ENCODE data around the gene GOLGA2.
A peak's percentile ranks its signal among the peaks of the same experiment; 100 is the strongest.

GOLGA2 gene

DNA sequence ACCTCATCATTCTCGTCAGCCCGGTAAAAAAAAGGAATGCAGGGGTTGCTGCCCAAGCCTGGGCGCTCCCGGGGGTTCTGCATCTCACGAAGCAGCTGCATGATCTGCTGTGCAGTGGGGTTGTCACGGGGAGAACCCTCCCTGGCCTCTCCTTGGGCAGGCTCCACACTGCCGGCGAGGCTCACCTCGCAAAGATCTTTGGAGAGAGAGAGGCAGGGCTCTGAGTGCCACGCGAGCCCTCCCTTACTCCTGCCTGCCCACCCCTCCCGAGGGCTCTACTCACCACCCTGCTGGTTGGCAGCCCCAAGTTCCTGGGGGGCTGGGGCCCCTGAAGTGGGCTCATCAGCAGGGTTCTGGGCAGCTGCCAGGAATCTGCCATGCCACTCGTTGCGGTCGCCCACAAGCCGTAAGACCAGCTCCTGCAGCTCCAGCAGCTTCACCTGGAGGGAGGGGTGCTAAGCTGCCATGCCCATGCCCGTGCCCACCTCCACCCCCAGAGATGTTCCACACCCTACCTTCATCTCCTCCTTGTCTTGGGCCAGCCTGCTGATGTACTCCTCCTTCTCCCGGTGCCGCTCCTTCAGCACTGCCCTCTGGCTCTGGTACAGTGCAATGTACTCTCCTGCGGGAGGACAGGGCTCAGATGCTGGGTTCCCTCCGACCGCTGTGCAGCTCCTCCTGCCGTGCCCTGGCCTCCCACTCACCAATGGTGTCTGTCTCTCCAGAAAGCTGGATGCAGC, 18.6 kb downstream of the GOLGA2 start:
- DNase-seq (ENCODE audit: low spot score): no peak

DNA sequence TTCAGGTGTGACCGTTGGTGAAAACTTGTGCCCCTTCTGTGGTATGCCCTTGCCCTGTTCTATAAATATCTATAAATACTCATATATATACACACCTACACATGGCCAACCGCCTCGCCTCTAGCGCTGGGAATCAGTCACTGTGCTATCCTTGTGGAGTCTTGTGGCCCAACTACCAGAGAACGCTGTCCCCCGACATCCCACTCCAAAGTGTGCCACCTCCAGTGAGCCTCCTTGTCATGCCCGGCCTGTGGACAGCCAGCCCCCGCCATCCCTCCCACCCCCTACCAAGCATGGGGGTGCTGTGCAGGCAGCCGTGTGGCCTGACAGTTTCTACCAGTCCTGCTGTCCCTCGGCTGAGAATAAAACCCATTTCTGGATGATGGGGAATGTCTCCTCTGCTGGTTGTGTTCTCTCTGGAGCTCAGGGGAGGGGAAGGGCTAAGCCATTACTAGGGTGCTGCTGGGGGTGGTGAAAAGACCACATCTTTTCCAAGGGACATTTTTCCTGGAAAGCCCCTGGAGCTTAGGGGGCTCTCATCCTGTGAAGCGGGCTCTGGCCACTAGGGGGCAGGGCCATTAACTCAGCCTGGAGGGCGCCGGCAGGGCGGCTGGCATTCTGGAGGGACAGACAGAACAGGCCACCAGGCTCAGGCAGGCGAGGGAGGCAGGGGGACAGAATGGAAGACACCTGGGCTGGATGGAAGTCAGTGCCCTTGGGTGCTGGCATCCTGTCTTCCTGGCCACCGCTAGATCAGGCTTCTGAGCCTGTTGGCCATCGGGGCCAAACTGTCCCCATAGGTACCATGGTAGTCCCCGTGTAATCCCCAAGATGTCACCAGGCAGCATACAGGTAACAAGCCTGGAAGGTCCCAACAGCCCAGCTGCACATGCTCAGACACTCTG, 20.7 kb downstream of the GOLGA2 start:
- DNase-seq (ENCODE audit: low spot score): peak; percentile 47

DNA sequence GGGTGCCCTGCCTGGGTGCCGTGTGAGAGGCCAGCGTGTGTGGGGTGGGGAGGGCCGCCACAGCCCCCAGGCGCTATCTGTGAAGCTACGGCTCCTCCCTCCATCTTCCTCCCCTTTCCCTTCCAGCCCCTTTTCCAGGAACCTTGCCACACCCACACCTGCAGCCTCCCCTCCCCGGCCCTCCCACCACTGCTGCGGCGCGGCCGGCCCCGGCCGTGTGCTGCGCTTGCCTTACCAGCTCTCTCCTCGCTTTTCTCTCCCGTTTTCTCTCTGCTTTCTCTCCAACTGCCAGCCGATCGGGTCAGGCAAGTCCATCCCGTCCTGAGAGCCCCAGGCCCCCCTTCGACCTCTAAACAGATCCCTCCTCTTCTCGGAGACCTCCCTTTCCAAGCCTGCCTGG, 21.4 kb downstream of the GOLGA2 start:
- DNase-seq (ENCODE audit: low spot score): no peak

DNA sequence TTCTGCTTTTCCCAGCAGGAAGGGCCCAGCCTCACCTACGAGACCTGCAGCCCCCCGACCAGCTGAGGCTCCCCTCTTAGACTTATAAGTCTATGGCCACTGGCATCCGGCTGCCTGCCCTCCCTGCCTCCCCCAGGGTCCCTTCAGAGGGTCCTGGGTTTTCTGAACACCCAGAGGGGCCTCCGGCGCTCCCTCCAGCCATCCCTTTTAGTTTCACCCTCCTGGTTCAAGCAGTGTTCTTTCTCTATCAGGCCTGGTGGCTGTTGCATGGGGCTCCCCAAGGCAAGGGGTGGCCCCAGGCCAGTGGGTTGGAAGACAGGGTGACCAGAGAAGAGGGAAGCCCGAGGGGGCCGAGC, 21.8 kb downstream of the GOLGA2 start:
- no peak for DNase-seq (ENCODE audit: low spot score)

DNA sequence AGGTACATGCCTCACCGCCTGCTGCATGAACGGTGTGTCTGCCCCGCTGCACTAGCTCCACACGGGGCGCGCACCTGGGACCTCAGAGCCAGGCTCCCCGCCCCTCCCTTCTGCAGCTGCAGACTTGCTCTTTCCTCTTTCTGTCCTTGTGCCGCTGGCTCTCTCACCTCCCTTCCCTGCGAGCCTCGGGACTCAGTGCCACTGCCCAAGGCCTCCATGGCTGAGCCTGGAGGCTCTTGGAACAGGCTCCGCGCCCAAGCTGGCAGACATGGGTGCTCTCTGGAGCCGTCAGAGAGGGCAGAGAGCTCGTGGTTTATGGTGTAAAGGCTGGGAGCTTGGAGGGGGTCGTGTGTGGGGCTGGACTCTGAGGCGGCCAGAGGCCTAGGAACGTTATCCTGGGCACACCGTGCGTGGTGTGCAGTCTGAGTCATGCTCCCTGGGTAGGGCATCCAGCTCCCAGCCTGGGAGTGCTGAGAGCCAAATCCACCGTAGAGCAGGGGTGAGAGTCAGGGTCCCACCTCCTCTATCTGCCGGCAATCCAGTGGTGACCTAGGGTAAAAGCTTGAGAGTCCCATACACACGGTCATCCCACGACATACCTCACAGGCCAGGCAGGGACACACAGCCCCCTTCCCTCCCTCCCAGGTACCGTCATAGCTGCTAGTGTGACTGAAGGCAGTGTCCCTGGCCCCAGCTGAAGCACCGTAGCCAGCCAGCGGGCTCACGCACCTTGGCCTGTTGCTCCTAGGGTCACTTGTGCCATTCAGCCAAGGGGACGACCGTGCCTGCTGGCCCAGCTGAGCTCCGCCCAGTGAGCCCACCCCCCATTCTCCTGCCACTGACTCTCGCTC, 22.4 kb downstream of the GOLGA2 start:
- no peak for DNase-seq (ENCODE audit: low spot score)

DNA sequence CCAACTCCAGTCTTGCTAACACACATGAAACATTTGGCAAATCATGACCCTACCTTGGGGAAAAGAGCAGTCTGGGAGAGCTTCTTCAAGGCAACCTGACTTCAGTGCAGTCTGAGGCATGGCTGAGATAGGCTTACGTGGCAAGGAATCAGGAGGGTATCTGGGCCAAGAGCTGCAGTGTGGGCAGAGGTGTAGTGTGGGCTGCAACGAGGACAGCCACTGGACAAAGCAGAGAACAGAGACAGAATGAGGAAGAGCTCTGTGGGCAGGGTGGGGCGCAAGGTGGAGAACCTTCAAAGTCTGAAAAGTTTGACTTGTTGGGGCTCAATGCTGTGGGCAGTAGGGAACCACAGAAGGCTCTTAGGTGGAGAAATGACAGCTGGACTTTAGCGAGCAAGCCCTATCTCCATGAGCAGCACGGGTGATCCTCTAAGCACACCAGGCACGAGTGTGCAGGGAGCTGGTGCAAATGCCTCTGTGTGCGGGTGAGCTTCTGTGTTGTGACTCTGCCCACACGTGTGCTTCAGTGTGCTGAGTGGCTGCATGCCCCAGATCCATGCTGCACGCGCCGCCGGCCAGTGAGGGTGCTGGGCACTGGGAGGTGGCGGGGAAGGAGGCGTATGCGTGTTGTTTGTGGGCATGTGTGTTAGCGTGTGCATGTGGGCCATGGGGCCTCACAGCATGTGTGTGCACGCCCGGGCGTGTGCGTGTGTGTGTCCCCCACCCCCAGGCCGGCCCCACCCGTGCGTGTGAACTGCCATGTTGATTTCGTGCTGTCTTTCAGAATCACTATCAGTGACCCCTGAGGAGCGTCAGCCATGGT, 23.3 kb downstream of the GOLGA2 start:
- DNase-seq (ENCODE audit: low spot score): no peak

DNA sequence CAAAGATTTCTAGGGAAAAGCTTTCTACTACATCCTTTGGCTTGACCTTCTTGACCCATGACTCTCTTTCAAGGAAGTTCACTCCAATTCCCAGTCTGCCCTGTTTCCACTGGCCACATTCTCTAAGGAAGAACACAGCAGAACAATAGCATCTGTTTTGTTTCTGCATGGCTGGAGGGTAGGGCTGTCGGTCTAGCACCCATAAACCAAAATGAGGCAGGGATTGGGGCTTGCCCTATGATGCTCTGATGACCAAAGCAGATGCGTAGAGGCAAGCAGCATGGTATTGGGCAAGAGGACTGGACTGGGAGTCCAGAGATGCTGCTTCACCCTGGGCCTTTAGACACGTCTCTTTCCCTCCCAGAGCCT, 24.1 kb downstream of the GOLGA2 start:
- no peak for DNase-seq (ENCODE audit: low spot score)

DNA sequence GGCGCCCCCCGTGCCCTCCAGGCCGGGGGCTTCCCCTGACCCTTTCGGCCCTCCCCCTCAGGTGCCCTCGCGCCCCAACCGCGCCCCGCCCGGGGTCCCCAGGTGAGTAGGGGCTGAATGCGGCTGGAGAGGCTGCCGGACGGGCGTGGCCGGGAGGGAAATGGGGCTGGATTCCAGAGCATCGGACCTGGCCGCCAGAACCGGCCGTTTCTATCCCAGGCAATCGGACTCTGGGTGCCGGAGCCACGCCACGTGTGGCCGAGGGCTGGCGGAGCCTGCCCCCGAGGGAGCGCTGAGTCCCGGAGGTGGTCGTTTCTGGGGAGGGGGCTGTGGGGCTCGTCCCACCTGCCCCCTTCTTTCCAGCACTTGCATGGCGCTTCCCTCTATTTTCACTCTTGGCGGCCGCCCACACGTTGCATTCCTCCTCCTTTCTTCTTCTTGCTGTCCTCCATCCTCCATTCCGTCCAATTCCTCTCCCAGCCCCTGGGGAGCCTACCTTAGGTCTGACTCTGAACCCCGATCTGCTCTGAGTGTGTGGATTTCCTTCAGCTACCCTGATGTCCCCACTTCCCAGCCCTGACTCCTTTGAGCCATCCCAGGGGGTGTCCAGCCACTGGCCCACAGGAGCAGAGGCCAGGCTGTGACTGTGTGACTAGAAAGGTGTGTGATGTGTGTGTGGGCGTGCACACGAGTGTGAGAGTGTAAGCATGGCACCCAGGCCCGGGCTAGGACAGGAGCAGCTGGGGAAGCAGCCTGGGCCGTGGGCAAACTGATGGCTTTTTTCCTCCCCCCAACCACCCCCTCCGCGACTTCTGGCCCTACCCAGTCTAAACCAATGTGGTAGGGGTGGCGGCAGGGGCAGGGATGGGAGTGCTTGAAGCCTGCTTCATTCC, 24.7 kb downstream of the GOLGA2 start:
- no peak for DNase-seq (ENCODE audit: low spot score)

DNA sequence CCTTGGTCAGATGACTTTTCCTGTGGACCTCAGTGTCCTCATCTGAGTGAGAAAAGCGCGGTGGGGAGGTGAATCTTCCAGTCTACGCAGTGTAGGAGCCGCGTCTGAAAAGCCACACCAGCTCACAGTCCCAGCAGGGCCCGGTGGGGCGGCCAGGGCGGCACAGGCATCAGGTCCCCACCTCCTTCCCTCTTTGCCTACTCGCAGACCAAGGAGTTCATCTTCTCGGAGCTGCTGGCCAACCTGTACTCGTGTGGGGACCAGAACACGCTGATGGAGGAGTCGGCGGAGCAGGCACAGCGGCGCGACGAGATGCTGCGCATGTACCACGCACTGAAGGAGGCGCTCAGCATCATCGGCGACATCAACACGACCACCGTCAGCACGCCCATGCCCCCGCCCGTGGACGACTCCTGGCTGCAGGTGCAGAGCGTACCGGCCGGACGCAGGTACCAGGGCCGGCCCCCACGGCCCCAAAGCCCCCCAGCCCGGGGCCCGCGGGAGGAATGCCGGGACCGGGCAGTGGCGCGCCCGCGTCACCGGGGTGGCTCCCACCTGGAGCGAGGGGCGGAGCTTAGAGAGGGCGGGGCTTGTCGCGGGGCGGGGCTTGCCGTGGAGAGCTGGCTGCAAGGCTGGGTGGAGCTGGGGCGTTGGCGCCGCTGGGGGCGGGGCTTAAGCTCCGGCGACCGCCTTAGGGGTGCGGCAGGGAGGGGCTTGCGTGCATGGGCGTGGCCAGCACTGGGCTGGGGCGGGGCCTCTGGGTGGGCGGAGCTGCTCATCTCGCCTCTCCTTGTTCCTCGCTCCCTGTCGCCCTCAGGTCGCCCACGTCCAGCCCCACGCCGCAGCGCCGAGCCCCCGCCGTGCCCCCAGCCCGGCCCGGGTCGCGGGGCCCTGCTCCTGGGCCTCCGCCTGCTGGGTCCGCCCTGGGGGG, 25.6 kb downstream of the GOLGA2 start:
- peak; percentile 94 for DNase-seq (ENCODE audit: low spot score)

DNA sequence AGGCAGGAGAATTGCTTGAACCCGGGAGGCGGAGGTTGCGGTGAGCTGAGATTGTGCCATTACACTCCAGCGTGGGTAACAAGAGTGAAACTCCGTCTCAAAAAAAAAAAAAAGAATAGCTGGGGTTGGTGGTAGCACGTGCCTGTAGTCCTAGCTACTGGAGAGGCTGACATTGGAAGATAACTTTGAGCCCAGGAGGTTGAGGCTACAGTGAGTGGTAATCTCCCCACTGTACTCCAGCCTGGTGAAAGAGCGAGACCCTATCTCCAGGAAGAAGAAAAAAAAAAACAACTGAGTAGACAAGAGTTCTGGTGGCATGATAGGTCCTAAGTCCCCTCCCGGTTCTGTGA, 26.3 kb downstream of the GOLGA2 start:
- DNase-seq (ENCODE audit: low spot score): no peak

DNA sequence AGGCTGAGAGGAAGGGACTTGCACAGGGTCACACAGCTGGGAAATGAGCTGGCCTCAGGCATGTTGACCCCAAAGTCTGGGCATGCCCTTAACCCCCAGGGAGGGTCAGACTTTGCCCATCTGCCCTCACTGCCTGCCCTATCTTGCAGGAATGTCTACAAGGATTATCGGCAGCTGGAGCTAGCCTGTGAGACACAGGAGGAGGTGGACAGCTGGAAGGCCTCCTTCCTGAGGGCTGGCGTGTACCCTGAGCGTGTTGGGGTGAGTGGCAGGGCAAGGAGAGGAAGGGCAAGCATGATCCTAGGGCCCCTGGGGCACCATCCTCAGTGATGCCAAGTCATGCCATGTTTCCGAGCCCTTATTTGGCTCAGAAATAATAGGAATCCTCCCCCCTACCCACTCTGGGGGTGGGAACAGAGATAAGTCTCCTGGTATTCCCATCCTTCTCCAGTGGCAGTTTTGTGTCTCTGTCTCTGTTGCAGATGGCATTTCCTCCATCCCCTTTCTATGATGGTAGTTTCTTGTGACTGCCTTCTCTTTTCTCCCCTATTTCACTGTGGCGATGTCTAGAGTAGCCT, 28.5 kb downstream of the GOLGA2 start:
- DNase-seq (ENCODE audit: low spot score): no peak

DNA sequence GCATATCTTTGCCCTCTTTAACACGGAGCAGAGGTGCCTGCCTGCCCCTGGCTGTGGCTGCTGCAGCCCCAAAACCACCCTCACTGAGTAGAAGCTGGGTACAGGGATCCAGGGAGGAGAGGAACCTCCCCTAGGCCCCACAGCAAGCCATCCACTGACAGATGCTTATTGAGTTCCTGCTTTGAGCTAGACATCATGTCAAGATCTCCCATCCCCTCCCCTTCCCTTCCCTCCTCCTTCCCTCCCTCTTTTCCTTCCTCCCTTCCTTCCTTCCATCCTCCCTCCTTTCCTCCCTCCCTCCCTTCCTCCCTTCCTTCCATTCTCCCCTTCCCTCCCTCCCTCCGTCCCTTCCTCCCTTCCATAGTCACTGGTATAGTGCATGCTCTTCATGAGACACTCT, 29.3 kb downstream of the GOLGA2 start:
- DNase-seq (ENCODE audit: low spot score): no peak

DNA sequence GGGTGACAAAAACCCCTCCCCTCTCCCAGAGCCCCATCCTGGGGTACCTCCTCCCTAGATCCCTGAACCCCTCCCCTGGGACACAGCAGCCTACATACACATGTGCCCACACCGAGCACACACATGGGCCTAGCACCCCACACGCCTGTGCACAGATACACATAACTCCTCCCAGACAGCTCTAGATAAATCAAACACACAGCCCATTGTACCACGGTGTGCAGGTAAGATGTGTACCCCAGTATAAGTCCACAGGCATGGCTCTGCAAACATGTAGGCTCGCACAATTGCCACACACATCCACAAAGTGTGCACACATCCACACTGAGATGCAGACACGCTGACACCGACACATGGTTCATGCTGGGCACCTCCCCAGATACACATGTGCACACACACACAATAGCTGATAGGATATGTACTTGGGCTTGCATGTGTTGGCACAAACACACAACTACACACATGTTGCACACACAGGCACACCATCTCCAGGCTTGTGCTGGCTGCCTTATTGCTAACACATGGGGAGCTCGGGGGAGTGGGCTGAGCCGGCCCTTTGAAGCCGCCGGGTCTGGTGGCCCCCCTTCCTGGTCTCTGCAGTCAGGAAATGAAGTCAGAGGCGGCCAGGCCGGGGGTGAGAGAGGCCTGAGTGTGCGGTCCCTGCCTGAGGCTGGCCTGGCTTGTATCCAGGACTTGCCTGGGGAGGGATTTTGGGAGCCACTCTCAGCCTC, 30.2 kb downstream of the GOLGA2 start:
- DNase-seq (ENCODE audit: low spot score): no peak

DNA sequence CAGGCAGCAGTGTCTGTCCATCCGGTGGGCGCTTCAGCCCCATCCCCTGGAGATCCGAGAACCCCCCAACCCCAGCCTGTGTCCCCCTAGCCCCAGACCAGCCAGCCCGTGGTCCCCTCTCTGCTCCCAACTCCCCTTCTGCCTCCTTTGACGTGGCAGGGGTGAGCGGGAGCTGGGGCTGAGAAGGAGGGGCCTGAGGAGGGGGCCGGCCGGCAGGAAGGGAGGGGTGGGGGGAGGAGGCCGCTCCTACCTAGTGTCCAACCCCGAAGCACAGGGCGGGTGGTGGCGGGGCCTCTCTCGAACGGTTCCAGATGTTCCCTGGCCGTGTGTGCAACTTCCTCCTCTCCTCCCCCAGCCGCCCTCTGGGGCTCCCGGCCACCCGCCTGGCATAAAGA, 31.0 kb downstream of the GOLGA2 start:
- DNase-seq (ENCODE audit: low spot score): no peak

DNA sequence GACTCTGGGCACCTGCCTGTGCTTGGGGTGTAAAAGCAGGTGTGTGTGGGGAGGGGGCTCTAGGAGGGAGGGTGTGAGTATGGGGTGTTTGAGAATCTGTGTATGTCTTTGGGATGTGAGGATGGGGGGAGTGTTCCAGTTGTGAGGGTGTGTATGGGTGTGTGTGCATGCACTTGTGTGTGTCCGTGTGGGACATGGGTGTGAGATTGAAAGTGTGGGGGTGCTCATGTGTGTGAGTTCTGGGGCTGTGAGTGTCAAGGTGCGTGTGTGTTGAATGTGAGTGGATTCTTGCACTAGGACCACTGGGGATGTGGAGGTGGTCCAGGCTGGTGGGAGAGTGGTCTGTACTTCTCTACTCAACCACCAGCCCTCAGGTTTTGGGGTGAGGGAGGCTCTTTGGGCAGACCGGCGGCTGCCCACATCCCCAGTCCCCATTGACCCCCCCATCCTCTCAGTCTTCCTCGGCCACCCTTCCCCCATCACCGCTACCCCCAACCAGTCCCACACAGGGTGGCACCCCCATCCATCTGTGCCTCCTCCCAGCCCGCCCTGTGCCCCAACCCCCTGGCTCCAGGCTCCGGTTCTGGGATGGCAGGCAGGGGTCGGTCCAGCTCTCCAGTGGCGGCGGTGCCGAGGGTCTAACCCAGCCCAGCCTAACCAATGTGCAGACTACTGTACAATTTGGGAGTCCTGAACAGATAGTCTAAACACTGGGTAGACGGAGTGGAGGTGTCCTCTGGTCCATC, 31.5 kb downstream of the GOLGA2 start:
- DNase-seq (ENCODE audit: low spot score): no peak

DNA sequence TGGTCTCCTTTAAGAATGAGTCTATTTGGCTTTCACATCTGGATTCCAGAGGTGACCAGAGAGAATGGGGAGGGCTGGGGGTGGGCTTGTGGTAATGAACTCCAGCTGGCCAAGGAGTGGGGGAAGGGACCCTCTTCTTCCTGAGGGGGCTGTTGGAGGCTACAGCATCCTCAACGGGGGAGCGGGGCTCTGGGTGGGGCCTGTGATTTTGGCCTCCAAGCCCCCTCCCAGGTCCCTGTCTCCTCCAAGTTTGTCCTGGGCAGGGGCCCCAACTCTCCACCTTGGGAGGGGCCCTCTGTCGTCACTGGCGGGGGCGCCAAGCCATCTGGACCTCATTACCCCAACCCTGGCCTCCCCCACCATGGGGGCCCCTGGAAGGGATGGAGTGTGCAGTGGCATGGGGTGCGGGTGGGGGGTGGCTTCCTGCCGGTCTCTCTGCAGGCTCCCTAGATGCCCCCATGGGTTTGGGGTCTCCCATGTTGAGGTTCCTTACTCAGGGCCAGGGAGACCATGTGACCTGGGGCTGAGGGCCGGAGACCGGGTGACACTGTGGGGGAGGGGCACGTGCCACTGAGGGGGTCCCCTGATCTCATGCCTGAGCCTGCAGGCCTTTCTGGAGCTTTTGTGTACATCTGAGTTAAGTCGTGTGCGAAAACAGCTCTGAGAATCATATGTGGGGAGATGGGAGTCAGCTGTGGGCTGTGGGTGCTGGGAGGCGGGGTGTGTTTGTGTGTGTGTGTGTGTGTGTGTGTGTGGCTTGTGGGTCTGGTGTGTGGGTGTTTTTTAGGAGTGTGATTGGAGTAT, 32.4 kb downstream of the GOLGA2 start:
- DNase-seq (ENCODE audit: low spot score): no peak

DNA sequence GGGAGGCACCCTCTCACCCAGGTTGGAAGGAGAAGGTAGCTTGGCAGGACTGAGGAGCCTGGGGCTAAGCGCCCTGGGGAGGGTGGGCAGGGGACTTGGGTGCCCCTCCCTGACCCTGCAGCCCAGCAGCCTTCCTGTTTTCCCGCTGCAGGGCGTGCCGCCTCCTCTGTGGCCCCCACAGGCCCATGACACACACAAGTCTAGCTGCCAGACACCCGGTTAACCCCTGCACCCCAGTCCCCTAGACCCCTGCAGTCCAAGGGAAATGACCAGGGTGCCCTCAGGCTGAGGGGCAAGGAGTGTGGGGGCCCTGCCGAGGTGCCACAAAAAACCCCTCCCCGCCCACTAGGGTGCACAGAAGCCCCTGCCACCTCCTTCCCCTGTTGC, 33.0 kb downstream of the GOLGA2 start:
- DNase-seq (ENCODE audit: low spot score): no peak
